Mammary microvascular endothelial cell (primary cell): ENCODE measurements around the gene PCP4. TPM values are rescaled to one million over a fixed set of nuclear protein-coding genes. Genes with fewer than 3 reads are reported as not detected.

Experiments
- total RNA-seq: library from RNA; depleted of rRNA; stranded (reverse); fragments of >200 nt; gene quantifications from 2 replicates; pipeline ENCODE4 v1.2.3, GENCODE V29; 2015

PCP4 gene
- not detected in 2 replicates for total RNA-seq

GRCh38 chr21:39867198-39867650 is at the start of gene PCP4:
Gene PCP4 (plus strand): TSS chr21:39867438. CDS start chr21:39867502, 64 bp downstream.

Other genes with a start within 250 kb of the PCP4 start
- gene IGSF5, start 122.3 kb upstream of the PCP4 start, total RNA-seq: 0.13 TPM in 1 of 2 replicates, not detected in the other